Endodermal cell (in vitro differentiated cells): ENCODE results near the gene HS6ST2. TPM values are rescaled to one million over a fixed set of nuclear protein-coding genes. Genes with fewer than 3 reads are reported as not detected.

Experiments used
- DNase-seq: peaks from one replicate; pipeline ENCODE4 v3.0.0-alpha.2; 2017
- H3K27ac ChIP-seq: 2 replicates; pipeline ENCODE4 v1.5.1; 2013; ENCODE audit warnings: mild to moderate bottlenecking, low read depth, low read length, moderate library complexity
- H3K27me3 ChIP-seq: 2 replicates; pipeline ENCODE4 v1.6.1; 2013; ENCODE audit warnings: mild to moderate bottlenecking, low read length, moderate library complexity; ENCODE audit not compliant: insufficient read depth, control insufficient read depth, poor library complexity, severe bottlenecking
- H3K36me3 ChIP-seq: 2 replicates; pipeline ENCODE4 v1.7.0; 2013; ENCODE audit warnings: mild to moderate bottlenecking, low read length, moderate library complexity; ENCODE audit not compliant: control insufficient read depth, insufficient read depth
- H3K4me1 ChIP-seq: one replicate; pipeline ENCODE4 v1.7.0; 2013; ENCODE audit warnings: low read length; ENCODE audit not compliant: control insufficient read depth, insufficient read depth
- H3K4me3 ChIP-seq: 2 replicates; pipeline ENCODE4 v1.5.1; 2013; ENCODE audit warnings: mild to moderate bottlenecking, low read length, moderate library complexity
- H3K9ac ChIP-seq: 2 replicates; pipeline ENCODE4 v1.6.1; 2013; ENCODE audit warnings: mild to moderate bottlenecking, low read length, moderate library complexity; ENCODE audit not compliant: poor library complexity, severe bottlenecking; ENCODE audit errors: extremely low read depth
- H3K9me3 ChIP-seq: 2 replicates; pipeline ENCODE4 v1.6.1; 2013; ENCODE audit warnings: mild to moderate bottlenecking, low read length, moderate library complexity; ENCODE audit not compliant: control insufficient read depth
- H3K27ac Mint-ChIP-seq: 2 replicates; pipeline ENCODE4 v1.8.0; 2020; ENCODE audit warnings: mixed read lengths
- H3K27me3 Mint-ChIP-seq: 2 replicates; pipeline ENCODE4 v1.8.0; 2021; ENCODE audit warnings: mild to moderate bottlenecking, mixed read lengths; ENCODE audit not compliant: insufficient read depth
- H3K36me3 Mint-ChIP-seq: 2 replicates; pipeline ENCODE4 v1.8.0; 2020; ENCODE audit warnings: low read depth, mixed read lengths
- H3K4me1 Mint-ChIP-seq: 2 replicates; pipeline ENCODE4 v1.8.0; 2020; ENCODE audit warnings: mixed read lengths
- H3K4me3 Mint-ChIP-seq: 2 replicates; pipeline ENCODE4 v1.8.0; 2020; ENCODE audit warnings: mild to moderate bottlenecking, moderate library complexity, mixed read lengths
- H3K9me3 Mint-ChIP-seq: 2 replicates; pipeline ENCODE4 v1.8.0; 2020; ENCODE audit warnings: mild to moderate bottlenecking, mixed read lengths
- CTCF ChIP-seq: fragments of 200-600 bp; sonication (generic); conservative IDR thresholded peaks from 2 replicates; pipeline ENCODE4 v1.5.0; 2021; ENCODE audit warnings: antibody characterized with exemption, mild to moderate bottlenecking
- WGBS, 2 experiments: methylation state at CpG; one replicate each; pipeline versions ENCODE4 v1.1.5 to v1.1.7; 2013; ENCODE audit warnings: missing lambda C conversion rate in 2 of 2, mixed read lengths in 1 of 2; ENCODE audit not compliant: insufficient coverage in 1 of 2, insufficient read length in 1 of 2; 5-methylcytosine and 5-hydroxymethylcytosine counted together
- total RNA-seq, 2 donors: library from RNA; stranded (reverse); fragmentation: NEBNext Ultra II Directional in 1 of 2; extraction: Animal tissue kit (Norgen Biotek cat#: 25700) in 1 of 2; gene quantifications; 2 replicates in 1 of 2; 3 replicates in 1 of 2; pipeline ENCODE4 v1.2.1, GENCODE V29; 2021

HS6ST2 gene
- total RNA-seq, 2 donors from 2014 or later = 4.1 to 19.4 TPM

GRCh38 chrX:132836471-132836870 is 122.0 kb downstream of the HS6ST2 start:
- no peaks in the 10 kb centered on the region for H3K36me3 ChIP-seq
- H3K4me3 Mint-ChIP-seq = no peak overlapping the region
- no peak for DNase-seq
- no peak overlapping the region for H3K27ac ChIP-seq
- no peak overlapping the region for H3K9ac ChIP-seq
- H3K9me3 Mint-ChIP-seq = no peaks in the 10 kb centered on the region
- no peak overlapping the region for H3K4me3 ChIP-seq
- no peaks in the 10 kb centered on the region for H3K4me1 ChIP-seq
- H3K27ac Mint-ChIP-seq = no peak overlapping the region
- H3K4me1 Mint-ChIP-seq = peaks cover 25% of the 10 kb centered on the region
- H3K27me3 Mint-ChIP-seq = no peaks in the 10 kb centered on the region
- H3K9me3 ChIP-seq = no peaks in the 10 kb centered on the region
- no peaks in the 10 kb centered on the region for H3K27me3 ChIP-seq
- no peaks in the 10 kb centered on the region for H3K36me3 Mint-ChIP-seq
- no peak for TF ChIP-seq CTCF

GRCh38 chrX:132834741-132835140 is 123.7 kb downstream of the HS6ST2 start:
- no peak overlapping the region for H3K4me3 ChIP-seq
- H3K9me3 Mint-ChIP-seq = no peaks in the 10 kb centered on the region
- no peaks in the 10 kb centered on the region for H3K27me3 ChIP-seq
- TF ChIP-seq CTCF = no peak
- H3K36me3 ChIP-seq = no peaks in the 10 kb centered on the region
- H3K27me3 Mint-ChIP-seq = no peaks in the 10 kb centered on the region
- no peaks in the 10 kb centered on the region for H3K9me3 ChIP-seq
- H3K4me1 Mint-ChIP-seq = peaks cover 25% of the 10 kb centered on the region
- H3K4me3 Mint-ChIP-seq = no peak overlapping the region
- H3K4me1 ChIP-seq = no peaks in the 10 kb centered on the region
- no peak overlapping the region for H3K27ac ChIP-seq
- H3K9ac ChIP-seq = no peak overlapping the region
- WGBS, 2 experiments = 92% methylated on average over 1 of the region's 1 CpG; no CpG with 5 or more reads in 1 of the 2 experiments
- DNase-seq = no peak
- H3K36me3 Mint-ChIP-seq = no peaks in the 10 kb centered on the region
- H3K27ac Mint-ChIP-seq = no peak overlapping the region

DNA sequence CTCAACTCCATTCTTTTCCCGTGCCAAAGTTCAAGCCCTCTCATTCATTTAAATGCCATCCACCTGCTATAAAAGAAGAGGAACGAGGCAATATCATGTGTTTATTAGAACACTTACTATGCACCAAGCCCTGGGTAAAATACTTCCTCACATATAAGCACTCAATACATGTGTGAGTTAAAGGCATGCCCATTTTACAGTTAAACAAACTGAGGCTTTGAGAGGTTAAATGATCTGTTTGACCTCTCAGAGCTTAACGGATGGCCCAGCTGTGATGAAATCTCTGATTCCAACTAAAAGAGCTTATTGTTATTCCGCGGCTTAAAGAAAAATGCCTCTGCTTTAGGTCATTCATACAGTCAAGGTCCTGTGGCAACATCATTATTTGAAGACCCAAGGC is 124.3 kb downstream of the HS6ST2 start:
- H3K27me3 Mint-ChIP-seq = no peaks in the 10 kb centered on the region
- Histone ChIP-seq H3K9me3 (no peaks in the 10 kb centered on the region), H3K4me3 (no peak overlapping the region), H3K27me3 (no peaks in the 10 kb centered on the region), H3K4me1 (no peaks in the 10 kb centered on the region), H3K27ac (no peak overlapping the region), H3K36me3 (no peaks in the 10 kb centered on the region), H3K9ac (no peak overlapping the region)
- H3K4me1 Mint-ChIP-seq = peaks cover 25% of the 10 kb centered on the region
- no peaks in the 10 kb centered on the region for H3K36me3 Mint-ChIP-seq
- TF ChIP-seq CTCF = no peak
- 84 to 100% methylated on average over 2 to 4 of the region's 5 CpGs for WGBS, 2 experiments
- H3K27ac Mint-ChIP-seq = no peak overlapping the region
- H3K9me3 Mint-ChIP-seq = no peaks in the 10 kb centered on the region
- no peak overlapping the region for H3K4me3 Mint-ChIP-seq
- no peak for DNase-seq
